ENCODE data around the gene MRS2. TPM values are rescaled to one million over a fixed set of nuclear protein-coding genes. Genes with fewer than 3 reads are reported as not detected.
"Not testable (repeated sequence)": the region's sequence is repeated elsewhere in the genome, so short reads cannot be mapped to it uniquely, and the experiment has no call there.

MRS2 gene
- total RNA-seq, 2 donors from 2014 or later: 32.6 to 35.7 TPM

- Histone ChIP-seq H3K36me3 (no peaks in the 10 kb centered on the region), H3K4me3 (peak within 1 kb of the TSS; percentile 51), H3K9ac (ENCODE audit: low read depth in 2 of 2, low read length in 2 of 2) (peak within 1 kb of the TSS in 1 of 2 donors; percentile 43), H3K27ac (peak within 1 kb of the TSS; percentile 50), H3K27me3 (no peaks in the 10 kb centered on the region), H3K4me1 (peaks cover 4% of the 10 kb centered on the region), H3K9me3 (no peaks in the 10 kb centered on the region)
- DNase-seq: peak; percentile 90
- intact Hi-C loops (cut with DNase I): no loop called here
- no peak for TF ChIP-seq CTCF (IDR thresholded peaks at IDR 0.05)
Measured at GRCh38 chr6:24357336-24358218, 45.2 kb upstream of the MRS2 start, which contains the start of gene DCDC2. Gene DCDC2 (minus strand): TSS chr6:24358059. CDS start chr6:24357750, 309 bp downstream.

DNA sequence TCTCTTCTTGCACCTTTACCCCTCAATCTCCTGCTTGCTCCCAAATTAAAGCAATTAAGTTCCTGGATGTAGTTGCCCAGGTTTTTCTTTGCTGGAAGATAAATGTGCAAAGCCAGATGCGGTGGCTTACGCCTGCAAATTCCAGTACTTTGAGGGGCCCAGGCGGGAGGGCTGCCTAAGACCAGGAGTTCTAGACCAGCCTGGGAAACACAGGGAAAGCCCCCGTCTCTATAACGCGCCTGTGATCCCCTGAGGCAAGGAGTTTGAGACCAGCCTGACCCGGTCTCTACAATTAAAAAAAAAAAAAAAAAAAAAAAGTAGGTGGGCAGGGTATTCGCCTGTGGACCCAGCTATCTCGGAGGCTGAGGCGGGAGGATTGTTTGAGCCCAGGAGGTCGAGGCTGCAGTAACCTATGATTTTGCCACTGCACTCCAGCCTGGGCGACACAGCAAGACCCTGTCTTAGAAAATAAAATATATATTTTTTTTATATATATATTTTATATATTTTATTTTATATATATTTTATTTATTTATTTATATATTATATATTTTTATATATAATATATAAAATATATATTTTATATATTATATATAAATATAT, 44.4 kb upstream of the MRS2 start:
- TF ChIP-seq CTCF (IDR thresholded peaks at IDR 0.05): no peak
- Histone ChIP-seq H3K9ac (ENCODE audit: low read depth in 2 of 2, low read length in 2 of 2) (peak overlapping the region in 1 of 2 donors; percentile 43), H3K9me3 (no peaks in the 10 kb centered on the region), H3K4me1 (peaks cover 4% of the 10 kb centered on the region), H3K27me3 (no peaks in the 10 kb centered on the region), H3K36me3 (no peaks in the 10 kb centered on the region), H3K27ac (peak overlapping the region; percentile 50), H3K4me3 (peak overlapping the region; percentile 51)
- peak; percentile 23 for DNase-seq
- intact Hi-C loops (cut with DNase I): no loop called here

- peak; percentile 87 for DNase-seq
- intact Hi-C loops (cut with DNase I): no loop called here
- H3K9ac ChIP-seq (ENCODE audit: low read depth in 2 of 2, low read length in 2 of 2): peak overlapping the region in 1 of 2 donors; percentile 13
- TF ChIP-seq CTCF (IDR thresholded peaks at IDR 0.05): peak; percentile 73
- no peaks in the 10 kb centered on the region for H3K9me3 ChIP-seq
- peaks cover 4% of the 10 kb centered on the region for H3K4me1 ChIP-seq
- H3K27ac ChIP-seq: peak overlapping the region; percentile 30
- no peaks in the 10 kb centered on the region for H3K36me3 ChIP-seq
- H3K4me3 ChIP-seq: peak overlapping the region; percentile 54
- no peaks in the 10 kb centered on the region for H3K27me3 ChIP-seq
Measured at GRCh38 chr6:24359640-24360454, 42.9 kb upstream of the MRS2 start.

DNA sequence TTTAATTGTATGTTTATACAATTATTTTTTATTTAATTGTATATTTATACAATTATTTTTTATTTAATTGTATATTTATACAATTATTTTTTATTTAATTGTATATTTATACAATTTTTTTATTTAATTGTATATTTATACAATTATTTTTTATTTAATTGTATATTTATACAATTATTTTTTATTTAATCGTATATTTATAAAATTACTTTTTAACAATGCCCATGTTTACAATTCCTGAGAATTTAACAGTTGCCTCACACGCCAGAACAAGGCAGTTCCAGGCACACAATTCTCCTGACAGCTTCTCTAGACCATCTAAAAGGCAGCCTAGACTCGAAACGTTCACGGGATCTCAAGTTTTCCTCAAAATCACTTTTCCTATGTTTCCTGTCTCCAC, 40.4 kb upstream of the MRS2 start:
- H3K4me3 ChIP-seq; H3K9ac ChIP-seq (ENCODE audit: low read depth in 2 of 2, low read length in 2 of 2); H3K27me3 ChIP-seq; H3K27ac ChIP-seq; H3K9me3 ChIP-seq; intact Hi-C loops (cut with DNase I); H3K4me1 ChIP-seq; DNase-seq; H3K36me3 ChIP-seq: not testable (repeated sequence)

DNA sequence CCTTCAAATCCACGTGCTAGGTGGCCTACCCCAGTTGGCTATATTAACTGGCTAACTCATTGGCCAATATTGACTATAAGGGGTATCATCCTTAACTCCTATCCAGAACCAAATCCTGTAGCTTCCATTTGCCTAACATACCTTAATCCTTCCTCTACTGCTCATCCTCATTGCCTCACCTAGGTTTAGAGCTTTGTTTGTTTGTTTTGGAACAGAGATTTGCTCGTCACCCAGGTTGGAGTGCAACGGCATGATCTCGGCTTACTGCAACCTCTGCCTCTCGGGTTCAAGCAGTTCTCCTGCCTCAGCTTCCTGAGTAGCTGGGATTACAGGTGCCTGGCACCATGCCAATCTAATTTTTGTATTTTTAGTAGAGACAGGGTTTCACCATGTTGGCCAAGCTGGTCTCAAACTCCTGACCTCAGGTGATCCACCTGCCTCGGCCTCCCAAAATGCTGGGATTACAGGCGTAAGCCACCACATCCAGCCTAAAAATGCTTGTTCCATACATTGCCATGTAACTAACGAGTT, 37.6 kb upstream of the MRS2 start:
- DNase-seq; H3K4me1 ChIP-seq; H3K9ac ChIP-seq (ENCODE audit: low read depth in 2 of 2, low read length in 2 of 2); H3K4me3 ChIP-seq; intact Hi-C loops (cut with DNase I); H3K9me3 ChIP-seq; H3K27me3 ChIP-seq; H3K27ac ChIP-seq; H3K36me3 ChIP-seq: not testable (repeated sequence)

DNA sequence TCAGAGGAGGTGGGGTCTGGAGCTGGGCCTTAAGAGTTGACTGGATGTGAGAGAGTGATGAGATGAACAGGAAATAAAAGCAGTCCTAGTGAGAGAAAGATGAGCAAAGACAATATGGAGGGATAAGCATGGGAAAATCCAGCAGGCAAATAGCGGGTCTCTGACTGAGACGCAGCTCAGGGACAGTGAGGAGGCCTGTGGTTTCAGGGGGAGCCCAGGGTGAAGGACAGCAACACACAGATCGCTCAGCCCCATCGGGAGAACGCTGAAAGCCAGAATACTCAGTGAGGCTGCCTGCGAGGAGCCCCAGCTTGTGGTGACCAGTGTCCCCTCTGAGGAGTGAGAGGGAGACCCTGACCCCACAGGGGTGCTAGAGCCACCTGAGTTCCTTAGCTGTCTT, 28.1 kb upstream of the MRS2 start:
- Histone ChIP-seq H3K27me3 (no peaks in the 10 kb centered on the region), H3K36me3 (no peaks in the 10 kb centered on the region), H3K27ac (no peak overlapping the region), H3K4me3 (no peak overlapping the region), H3K9me3 (no peaks in the 10 kb centered on the region), H3K4me1 (no peaks in the 10 kb centered on the region), H3K9ac (ENCODE audit: low read depth in 2 of 2, low read length in 2 of 2) (no peak overlapping the region)
- intact Hi-C loops (cut with DNase I): no loop called here
- DNase-seq: no peak
- TF ChIP-seq CTCF (IDR thresholded peaks at IDR 0.05): no peak
